PC-9 (cell line): ENCODE data around the gene ZNF846. TPM values are rescaled to one million over a fixed set of nuclear protein-coding genes. Genes with fewer than 3 reads are reported as not detected.
"Not testable (repeated sequence)": the region's sequence is repeated elsewhere in the genome, so short reads cannot be mapped to it uniquely, and the experiment has no call there.

ENCODE experiments used
- BruUV-seq: library from RNA; stranded (reverse); fragments of 400-500 nt; replicated peaks from 2 replicates; lab custom pipeline; 2021; lab: Mats Ljungman, UMichigan
- CTCF ChIA-PET: fragments of 300-600 bp; sonication (Branson Sonifier 250); formaldehyde crosslinking; loops from one replicate; lab custom pipeline; 2022; ENCODE audit warnings: antibody characterized with exemption; lab: Charles Lee
- POLR2A ChIA-PET: fragments of 300-600 bp; sonication (Branson Sonifier 250); formaldehyde crosslinking; loops from one replicate; lab custom pipeline; 2022; ENCODE audit warnings: antibody characterized with exemption; ENCODE audit not compliant: unreplicated experiment; lab: Charles Lee
- DNase-seq, 2 experiments: peaks; one replicate each; pipeline versions ENCODE4 v3.0.0 to v3.0.0-alpha.2; 2015 to 2022; ENCODE audit warnings: mixed read lengths in 1 of 2
- H2AFZ ChIP-seq: fragments of 200-600 bp; sonication (generic); 2 replicates; pipeline ENCODE4 v1.8.1; 2017; ENCODE audit warnings: antibody characterized with exemption
- H3F3A ChIP-seq: fragments of 200-600 bp; sonication (generic); 2 replicates; pipeline ENCODE4 v1.8.1; 2017; ENCODE audit warnings: antibody characterized with exemption, mild to moderate bottlenecking, low read depth; ENCODE audit not compliant: insufficient read depth
- H3K27ac ChIP-seq: fragments of 200-600 bp; sonication (generic); 2 replicates; pipeline ENCODE4 v1.6.1; 2016; ENCODE audit warnings: mixed run types
- H3K27me3 ChIP-seq: fragments of 200-600 bp; sonication (generic); 2 replicates; pipeline ENCODE4 v1.6.1; 2016; ENCODE audit warnings: low read depth, mixed run types; ENCODE audit not compliant: insufficient read depth
- H3K36me3 ChIP-seq: fragments of 200-600 bp; sonication (generic); 2 replicates; pipeline ENCODE4 v1.6.1; 2016; ENCODE audit warnings: low read depth, mixed run types
- H3K4me1 ChIP-seq: fragments of 200-600 bp; sonication (generic); replicated peaks from 2 replicates; pipeline ENCODE4 v1.6.1; 2016; ENCODE audit warnings: mixed run types; ENCODE audit not compliant: insufficient read depth
- H3K4me2 ChIP-seq: fragments of 200-600 bp; sonication (generic); 2 replicates; pipeline ENCODE4 v1.6.1; 2017; ENCODE audit warnings: mixed run types
- H3K4me3 ChIP-seq: fragments of 200-600 bp; sonication (generic); 2 replicates; pipeline ENCODE4 v1.6.1; 2016; ENCODE audit warnings: mixed run types
- H3K79me2 ChIP-seq: fragments of 200-600 bp; sonication (generic); 2 replicates; pipeline ENCODE4 v1.6.1; 2017; ENCODE audit warnings: low read depth, mixed run types
- H3K9me2 ChIP-seq: fragments of 200-600 bp; sonication (generic); 2 replicates; pipeline ENCODE4 v1.8.1; 2017; ENCODE audit warnings: mild to moderate bottlenecking; ENCODE audit not compliant: insufficient read depth
- H3K9me3 ChIP-seq: fragments of 200-600 bp; sonication (generic); 2 replicates; pipeline ENCODE4 v1.8.1; 2016; ENCODE audit warnings: low read depth; ENCODE audit not compliant: insufficient read depth
- H4K20me1 ChIP-seq: fragments of 200-600 bp; sonication (generic); 2 replicates; pipeline ENCODE4 v1.8.1; 2017; ENCODE audit not compliant: insufficient read depth
- EZH2 ChIP-seq: fragments of 200-600 bp; sonication (generic); IDR thresholded peaks from 2 replicates; pipeline ENCODE4 v1.8.0; 2017; ENCODE audit warnings: antibody characterized with exemption, low read depth
- intact Hi-C: fragments of 100-400 bp; cut with micrococcal nuclease; formaldehyde crosslinking; loops from one replicate; pipeline ENCODE4 v1.10.0; 2022; ENCODE audit not compliant: unreplicated experiment
- total RNA-seq: library from RNA; stranded (reverse); gene quantifications from 2 replicates; pipeline ENCODE4 v1.2.3, GENCODE V29; 2021
- TF ChIP-seq, protein P1 (sequence below): fragments of 200-600 bp; sonication (generic); conservative IDR thresholded peaks from 2 replicates; pipeline ENCODE4 v1.6.1; 2017; ENCODE audit warnings: mixed run types, antibody characterized with exemption, mild to moderate bottlenecking, moderate library complexity

The ZNF846 gene
- total RNA-seq, 1 experiment from 2014 or later, result 8.3 TPM

DNA sequence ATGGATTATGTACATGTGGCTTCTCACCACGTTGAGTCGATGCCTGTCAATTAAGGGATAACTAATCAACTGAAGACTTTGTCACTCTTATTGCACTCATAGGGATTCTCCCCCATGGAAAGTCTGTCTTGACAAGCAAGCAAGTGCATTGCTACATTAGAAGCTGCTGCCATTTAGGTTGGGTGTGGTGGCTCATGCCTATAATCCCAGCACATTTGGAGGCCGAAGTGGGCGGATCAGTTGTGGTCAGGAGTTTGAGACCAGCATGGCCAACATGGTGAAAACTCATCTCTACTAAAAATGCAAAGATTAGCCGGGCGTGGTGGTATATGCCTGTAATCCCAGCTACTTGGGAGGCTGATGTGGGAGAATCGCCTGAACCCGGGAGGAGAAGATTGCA, 18.3 kb upstream of the ZNF846 start:
- no peaks in the 10 kb centered on the region for H4K20me1 ChIP-seq
- no peaks in the 10 kb centered on the region for H3K27me3 ChIP-seq
- H3K27ac ChIP-seq, result no peak overlapping the region
- TF ChIP-seq, protein P1, sequence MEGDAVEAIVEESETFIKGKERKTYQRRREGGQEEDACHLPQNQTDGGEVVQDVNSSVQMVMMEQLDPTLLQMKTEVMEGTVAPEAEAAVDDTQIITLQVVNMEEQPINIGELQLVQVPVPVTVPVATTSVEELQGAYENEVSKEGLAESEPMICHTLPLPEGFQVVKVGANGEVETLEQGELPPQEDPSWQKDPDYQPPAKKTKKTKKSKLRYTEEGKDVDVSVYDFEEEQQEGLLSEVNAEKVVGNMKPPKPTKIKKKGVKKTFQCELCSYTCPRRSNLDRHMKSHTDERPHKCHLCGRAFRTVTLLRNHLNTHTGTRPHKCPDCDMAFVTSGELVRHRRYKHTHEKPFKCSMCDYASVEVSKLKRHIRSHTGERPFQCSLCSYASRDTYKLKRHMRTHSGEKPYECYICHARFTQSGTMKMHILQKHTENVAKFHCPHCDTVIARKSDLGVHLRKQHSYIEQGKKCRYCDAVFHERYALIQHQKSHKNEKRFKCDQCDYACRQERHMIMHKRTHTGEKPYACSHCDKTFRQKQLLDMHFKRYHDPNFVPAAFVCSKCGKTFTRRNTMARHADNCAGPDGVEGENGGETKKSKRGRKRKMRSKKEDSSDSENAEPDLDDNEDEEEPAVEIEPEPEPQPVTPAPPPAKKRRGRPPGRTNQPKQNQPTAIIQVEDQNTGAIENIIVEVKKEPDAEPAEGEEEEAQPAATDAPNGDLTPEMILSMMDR, result no peak
- no peak for TF ChIP-seq EZH2
- H3F3A ChIP-seq, result peaks cover 14% of the 10 kb centered on the region; the same call in 1 of the 2 replicates
- POLR2A ChIA-PET, result no interaction called here
- CTCF ChIA-PET, result no interaction called here
- peaks cover 26% of the 10 kb centered on the region for H3K4me1 ChIP-seq
- no peak for DNase-seq
- no peaks in the 10 kb centered on the region for H3K79me2 ChIP-seq
- H3K36me3 ChIP-seq, result no peaks in the 10 kb centered on the region
- BruUV-seq, result no TSS peak
- intact Hi-C loops, result no loop called here
- no peaks in the 10 kb centered on the region for H3K9me2 ChIP-seq
- no peaks in the 10 kb centered on the region for H3K9me3 ChIP-seq
- H3K4me3 ChIP-seq, result peak overlapping the region; percentile 62; the same call in 1 of the 2 replicates
- peak overlapping the region; percentile 74 for H2AFZ ChIP-seq
- peak overlapping the region; percentile 64 for H3K4me2 ChIP-seq

DNA sequence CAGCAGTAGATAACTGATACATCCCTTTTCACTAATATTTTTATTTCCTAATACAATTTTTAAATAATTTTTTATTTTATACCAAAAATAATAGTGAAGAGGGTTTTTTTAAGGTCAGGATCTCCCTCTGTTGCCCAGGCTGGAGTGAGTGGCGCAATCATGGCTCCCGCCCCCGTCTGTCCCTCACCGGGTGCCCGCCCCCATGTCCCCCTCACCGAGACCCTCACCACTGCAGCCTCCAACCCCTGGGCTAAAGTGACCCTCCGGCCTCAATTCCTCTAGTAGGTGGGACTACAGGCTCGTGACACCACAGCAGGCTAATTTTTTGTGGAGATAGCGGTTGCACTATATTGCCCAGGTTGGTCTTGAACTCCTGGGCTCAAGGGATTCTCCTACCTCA, 17.8 kb upstream of the ZNF846 start:
- no peaks in the 10 kb centered on the region for H4K20me1 ChIP-seq
- no peaks in the 10 kb centered on the region for H3K9me3 ChIP-seq
- ChIA-PET CTCF (no interaction called here), POLR2A (no interaction called here)
- no peaks in the 10 kb centered on the region for H3K27me3 ChIP-seq
- intact Hi-C loops, result no loop called here
- no peak overlapping the region for H3K27ac ChIP-seq
- H2AFZ ChIP-seq, result peak overlapping the region; percentile 74
- DNase-seq, result no peak
- H3F3A ChIP-seq, result peaks cover 14% of the 10 kb centered on the region; the same call in 1 of the 2 replicates
- TF ChIP-seq, protein P1, result no peak
- no peak for TF ChIP-seq EZH2
- H3K9me2 ChIP-seq, result no peaks in the 10 kb centered on the region
- H3K36me3 ChIP-seq, result no peaks in the 10 kb centered on the region
- peak overlapping the region; percentile 64 for H3K4me2 ChIP-seq
- H3K4me1 ChIP-seq, result peaks cover 25% of the 10 kb centered on the region
- peak overlapping the region; percentile 62; the same call in 1 of the 2 replicates for H3K4me3 ChIP-seq
- BruUV-seq, result no TSS peak
- no peaks in the 10 kb centered on the region for H3K79me2 ChIP-seq

DNA sequence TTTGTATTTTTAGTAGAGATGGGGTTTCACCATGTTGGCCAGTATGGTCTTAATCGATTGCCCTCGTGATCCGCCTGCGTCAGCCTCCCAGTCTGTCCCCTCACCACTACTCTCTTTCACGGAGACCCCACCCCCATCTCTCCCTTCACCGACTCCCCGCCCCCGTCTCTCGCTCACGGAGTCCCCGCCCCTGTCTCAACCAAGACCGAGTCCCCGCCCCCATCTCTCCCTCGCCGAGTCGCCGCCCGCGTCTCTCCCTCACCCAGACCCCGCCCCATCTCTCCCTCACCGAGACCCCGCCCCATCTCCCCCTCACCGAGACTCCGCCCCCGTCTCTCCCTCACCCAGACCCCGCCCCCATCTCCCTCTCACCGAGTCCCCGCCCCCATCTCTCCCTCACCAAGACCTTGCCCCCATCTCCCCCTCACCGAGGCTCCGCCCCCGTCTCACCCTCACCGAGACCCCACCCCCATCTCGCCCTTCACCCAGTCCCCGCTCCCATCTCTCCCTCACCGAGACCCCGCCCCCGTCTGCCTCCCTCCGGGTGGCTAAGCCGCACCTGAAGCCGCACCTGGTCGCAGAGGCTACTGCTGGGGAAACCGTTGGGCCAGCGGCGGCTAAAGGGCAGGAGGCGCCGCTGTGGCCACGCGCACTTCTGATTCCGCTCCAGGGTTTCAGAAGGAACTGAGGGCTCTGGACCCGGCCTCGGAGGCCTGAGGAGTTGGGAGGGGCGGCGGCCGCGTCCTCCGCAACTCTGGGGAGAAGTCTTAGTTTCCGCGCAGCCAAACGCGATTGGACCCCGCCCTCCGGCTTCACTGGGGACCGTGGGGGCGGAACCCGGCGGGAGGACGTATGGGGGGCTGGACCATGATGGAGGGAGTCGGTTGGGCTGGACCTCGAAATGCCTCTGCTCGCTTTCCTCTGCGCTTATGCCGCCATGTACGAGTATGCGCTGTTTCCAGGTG, 17.1 kb upstream of the ZNF846 start:
- Histone ChIP-seq H3K36me3 (no peaks in the 10 kb centered on the region), H4K20me1 (no peaks in the 10 kb centered on the region), H3K27me3 (no peaks in the 10 kb centered on the region), H3K27ac (peak overlapping the region; percentile 83), H3K9me2 (no peaks in the 10 kb centered on the region), H3F3A (peaks cover 17% of the 10 kb centered on the region; the same call in 1 of the 2 replicates), H3K4me3 (peak overlapping the region; percentile 62), H2AFZ (peak overlapping the region; percentile 78), H3K4me1 (peaks cover 18% of the 10 kb centered on the region), H3K9me3 (no peaks in the 10 kb centered on the region), H3K4me2 (peak overlapping the region; percentile 87), H3K79me2 (no peaks in the 10 kb centered on the region)
- intact Hi-C loops, result loop anchor here (2.0 kb wide), 3 partner anchors 17 to 111 kb away; partner anchors contain the start of genes FBXL12, ZNF562 and ZNF846
- TF ChIP-seq, protein P1, result no peak
- TF ChIP-seq EZH2, result no peak
- TSS peak; percentile 96 for BruUV-seq
- POLR2A ChIA-PET, result no interaction called here
- DNase-seq, result peak; percentile 92 to 96
- CTCF ChIA-PET, result no interaction called here

DNA sequence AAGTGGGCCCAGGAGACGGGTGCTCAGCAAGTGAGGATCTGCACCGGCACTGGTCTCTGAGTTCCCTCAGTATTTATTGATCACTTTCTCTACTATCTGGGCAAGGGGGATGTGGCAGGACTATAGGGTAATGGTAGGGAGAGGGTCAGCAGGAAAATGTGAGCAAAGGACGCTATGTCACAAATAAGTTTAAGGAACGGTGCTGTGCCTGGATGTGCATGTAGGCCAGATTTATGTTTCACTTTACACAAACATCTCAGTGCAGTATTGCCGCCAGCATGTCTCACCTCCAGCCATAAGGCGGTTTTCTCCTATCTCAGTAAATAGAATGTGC, 15.6 kb upstream of the ZNF846 start:
- BruUV-seq, H3K4me2 ChIP-seq, H3K9me3 ChIP-seq, CTCF ChIA-PET, H3K79me2 ChIP-seq, H3K36me3 ChIP-seq, DNase-seq, H3K27ac ChIP-seq, H4K20me1 ChIP-seq, POLR2A ChIA-PET, H3K4me3 ChIP-seq, H2AFZ ChIP-seq, H3K9me2 ChIP-seq, H3K27me3 ChIP-seq: not testable (repeated sequence)
- Histone ChIP-seq H3F3A (peaks cover 17% of the 10 kb centered on the region; the same call in 1 of the 2 replicates), H3K4me1 (peaks cover 18% of the 10 kb centered on the region)
- intact Hi-C loops, result loop anchor here (2.0 kb wide), 3 partner anchors 15 to 109 kb away; partner anchors contain the start of genes FBXL12, ZNF562 and ZNF846
